Panc1 (cell line): Measurements from ENCODE around the gene GALNT9. TPM values are rescaled to one million over a fixed set of nuclear protein-coding genes. Genes with fewer than 3 reads are reported as not detected.

Experiments
- ATAC-seq: fragments of 200-7000 bp; cut with Tn5 transposase; 2 replicates; pipeline ENCODE4 v1.9.1; 2020; ENCODE audit warnings: mild to moderate bottlenecking, moderate library complexity
- BruUV-seq: library from RNA; stranded (reverse); fragments of 400-500 nt; replicated peaks from 2 replicates; lab custom pipeline; 2021; lab: Mats Ljungman, UMichigan
- CTCF ChIA-PET: fragments of 300-600 bp; sonication (Branson Sonifier 250); formaldehyde crosslinking; loops from one replicate; lab custom pipeline; 2022; ENCODE audit warnings: antibody characterized with exemption; lab: Charles Lee
- POLR2A ChIA-PET: fragments of 300-600 bp; sonication (Branson Sonifier 250); formaldehyde crosslinking; loops from one replicate; lab custom pipeline; 2022; ENCODE audit warnings: antibody characterized with exemption; lab: Charles Lee
- DNase-seq: peaks from one replicate; pipeline ENCODE4 v3.0.0-alpha.2; 2010; ENCODE audit warnings: low read depth, low spot score
- H3K27ac ChIP-seq: 2 replicates; pipeline ENCODE4 v1.5.1; 2011; ENCODE audit warnings: mild to moderate bottlenecking, low read length, inconsistent platforms
- H3K27me3 ChIP-seq: fragments of 200-500 bp; sonication (Bioruptor generic); 2 replicates; pipeline ENCODE4 v1.6.0; 2014; ENCODE audit warnings: low read length, inconsistent platforms; ENCODE audit not compliant: control insufficient read depth, insufficient read depth
- H3K36me3 ChIP-seq: fragments of 200-500 bp; sonication (Bioruptor generic); 2 replicates; pipeline ENCODE4 v1.5.1; 2014; ENCODE audit warnings: inconsistent platforms, mild to moderate bottlenecking, low read length, moderate library complexity; ENCODE audit not compliant: control insufficient read depth, insufficient read depth
- H3K4me1 ChIP-seq: 2 replicates; pipeline ENCODE4 v1.5.1; 2011; ENCODE audit warnings: inconsistent platforms, mild to moderate bottlenecking, low read length, moderate library complexity; ENCODE audit not compliant: control insufficient read depth, insufficient read depth
- H3K4me3 ChIP-seq, 2 experiments: 2 replicates each; pipeline ENCODE4 v1.5.1; 2011 to 2012; ENCODE audit warnings: low read depth in 2 of 2, low read length in 2 of 2, mild to moderate bottlenecking in 2 of 2, inconsistent platforms in 1 of 2, moderate library complexity in 1 of 2
- H3K9me3 ChIP-seq: fragments of 200-500 bp; sonication (Bioruptor generic); 2 replicates; pipeline ENCODE4 v1.5.1; 2014; ENCODE audit warnings: low read depth, mild to moderate bottlenecking, inconsistent platforms, low read length, moderate library complexity; ENCODE audit not compliant: control insufficient read depth, insufficient read depth
- CTCF ChIP-seq: fragments of 450-650 bp; IDR thresholded peaks from 2 replicates; pipeline ENCODE4 v1.5.1; 2017; ENCODE audit warnings: mild to moderate bottlenecking
- POLR2AphosphoS5 ChIP-seq: IDR thresholded peaks from 2 replicates; pipeline ENCODE4 v1.6.1; 2012; ENCODE audit warnings: mild to moderate bottlenecking, low read depth, low read length, moderate library complexity
- SIN3A ChIP-seq: IDR thresholded peaks from 2 replicates; pipeline ENCODE4 v1.6.1; 2012; ENCODE audit warnings: low read depth, mild to moderate bottlenecking, low read length, moderate library complexity, borderline replicate concordance; ENCODE audit not compliant: insufficient read depth
- TCF7L2 ChIP-seq: IDR thresholded peaks from 2 replicates; pipeline ENCODE4 v1.6.1; 2011; ENCODE audit warnings: mild to moderate bottlenecking, low read depth, low read length, inconsistent platforms
- in situ Hi-C: cut with HindIII; loops from 2 replicates; pipeline ENCODE4 v1.10.0; 2016; ENCODE audit warnings: low sequenced_read_pairs, low pct_unique_long_range_greater_than_20kb
- intact Hi-C: fragments of 100-400 bp; cut with micrococcal nuclease; formaldehyde crosslinking; loops from one replicate; pipeline ENCODE4 v1.10.0; 2022; ENCODE audit not compliant: unreplicated experiment
- total RNA-seq: library from RNA; stranded (reverse); gene quantifications from one replicate; pipeline ENCODE4 v1.2.1, GENCODE V29; 2021; ENCODE audit not compliant: unreplicated experiment
- TF ChIP-seq, protein P1 (sequence below), 2 experiments: IDR thresholded peaks; 2 replicates each; pipeline ENCODE4 v1.6.1; 2011 to 2012; ENCODE audit warnings: low read depth in 2 of 2, control low read depth in 1 of 2, low read length in 1 of 2, mild to moderate bottlenecking in 1 of 2, moderate library complexity in 1 of 2; ENCODE audit not compliant: insufficient read depth in 1 of 2

GALNT9 gene
- total RNA-seq, 1 experiment from 2014 or later, result 0.33 TPM

DNA sequence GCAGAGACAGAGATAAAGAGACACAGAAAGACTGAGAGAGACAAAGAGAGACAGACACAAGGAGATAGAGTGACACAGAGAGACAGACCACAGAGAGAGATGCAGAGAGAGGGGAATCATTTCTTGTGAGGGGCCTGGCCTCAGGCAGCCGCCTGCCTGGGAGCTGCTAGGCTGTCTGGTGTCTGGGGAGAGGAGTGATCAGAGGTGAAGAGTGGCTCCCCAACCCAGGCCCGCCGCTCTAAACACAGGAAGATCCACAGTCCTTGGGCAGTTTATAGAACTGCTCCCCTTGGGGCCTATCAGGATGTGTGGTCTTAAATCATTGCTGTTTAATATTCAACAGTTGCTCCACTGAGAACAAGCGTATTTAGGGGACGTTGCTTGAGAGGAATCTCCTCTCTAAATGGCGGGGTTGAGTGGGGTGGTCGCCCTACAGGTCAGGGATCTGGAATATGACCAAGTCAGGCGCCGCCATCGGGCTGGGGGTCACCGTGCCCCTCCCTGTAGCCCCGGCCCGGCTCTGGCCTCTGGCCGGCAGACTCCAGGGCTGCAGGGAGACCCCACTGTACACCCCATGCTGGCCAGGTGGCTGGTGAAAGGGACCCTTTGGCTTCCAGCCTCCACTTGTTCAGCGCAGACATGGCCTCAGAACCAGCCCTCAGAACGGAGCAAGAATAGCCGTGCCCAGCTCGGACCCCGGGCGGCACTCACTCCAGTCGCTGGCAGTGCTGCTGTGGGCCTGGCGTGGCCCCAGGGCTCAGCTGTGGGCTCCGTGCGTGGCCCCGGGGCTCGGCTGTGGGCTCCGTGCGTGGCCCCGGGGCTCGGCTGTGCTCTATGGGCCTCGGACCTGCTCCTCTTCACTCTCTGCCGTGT is 89.4 kb downstream of the GALNT9 start:
- Histone ChIP-seq H3K27ac (no peak overlapping the region), H3K9me3 (no peaks in the 10 kb centered on the region), H3K4me3 (no peak overlapping the region), H3K27me3 (no peaks in the 10 kb centered on the region; the same call in 1 of the 2 replicates), H3K36me3 (no peaks in the 10 kb centered on the region), H3K4me1 (no peaks in the 10 kb centered on the region)
- BruUV-seq, result no TSS peak
- CTCF ChIA-PET, result no interaction called here
- no peak for DNase-seq
- ATAC-seq, result no peak
- TF ChIP-seq, protein P1, sequence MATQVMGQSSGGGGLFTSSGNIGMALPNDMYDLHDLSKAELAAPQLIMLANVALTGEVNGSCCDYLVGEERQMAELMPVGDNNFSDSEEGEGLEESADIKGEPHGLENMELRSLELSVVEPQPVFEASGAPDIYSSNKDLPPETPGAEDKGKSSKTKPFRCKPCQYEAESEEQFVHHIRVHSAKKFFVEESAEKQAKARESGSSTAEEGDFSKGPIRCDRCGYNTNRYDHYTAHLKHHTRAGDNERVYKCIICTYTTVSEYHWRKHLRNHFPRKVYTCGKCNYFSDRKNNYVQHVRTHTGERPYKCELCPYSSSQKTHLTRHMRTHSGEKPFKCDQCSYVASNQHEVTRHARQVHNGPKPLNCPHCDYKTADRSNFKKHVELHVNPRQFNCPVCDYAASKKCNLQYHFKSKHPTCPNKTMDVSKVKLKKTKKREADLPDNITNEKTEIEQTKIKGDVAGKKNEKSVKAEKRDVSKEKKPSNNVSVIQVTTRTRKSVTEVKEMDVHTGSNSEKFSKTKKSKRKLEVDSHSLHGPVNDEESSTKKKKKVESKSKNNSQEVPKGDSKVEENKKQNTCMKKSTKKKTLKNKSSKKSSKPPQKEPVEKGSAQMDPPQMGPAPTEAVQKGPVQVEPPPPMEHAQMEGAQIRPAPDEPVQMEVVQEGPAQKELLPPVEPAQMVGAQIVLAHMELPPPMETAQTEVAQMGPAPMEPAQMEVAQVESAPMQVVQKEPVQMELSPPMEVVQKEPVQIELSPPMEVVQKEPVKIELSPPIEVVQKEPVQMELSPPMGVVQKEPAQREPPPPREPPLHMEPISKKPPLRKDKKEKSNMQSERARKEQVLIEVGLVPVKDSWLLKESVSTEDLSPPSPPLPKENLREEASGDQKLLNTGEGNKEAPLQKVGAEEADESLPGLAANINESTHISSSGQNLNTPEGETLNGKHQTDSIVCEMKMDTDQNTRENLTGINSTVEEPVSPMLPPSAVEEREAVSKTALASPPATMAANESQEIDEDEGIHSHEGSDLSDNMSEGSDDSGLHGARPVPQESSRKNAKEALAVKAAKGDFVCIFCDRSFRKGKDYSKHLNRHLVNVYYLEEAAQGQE (IDR thresholded peaks at IDR 0.05; ENCODE audit: insufficient read depth in 1 of 2, low read depth in 2 of 2, low read length in 1 of 2), result no peak
- TF ChIP-seq TCF7L2, result no peak
- TF ChIP-seq POLR2AphosphoS5, result no peak
- TF ChIP-seq SIN3A, result no peak
- no peak for TF ChIP-seq CTCF
- POLR2A ChIA-PET, result no interaction called here
- intact Hi-C loops (no loop called here), in situ Hi-C loops (no loop called here)

GRCh38 chr12:132239392-132239791 is 90.0 kb downstream of the GALNT9 start:
- H3K9me3 ChIP-seq, result no peaks in the 10 kb centered on the region
- no TSS peak for BruUV-seq
- H3K27me3 ChIP-seq, result no peaks in the 10 kb centered on the region; the same call in 1 of the 2 replicates
- in situ Hi-C loops, result no loop called here
- intact Hi-C loops, result no loop called here
- ATAC-seq (no peak), DNase-seq (no peak)
- ChIA-PET CTCF (no interaction called here), POLR2A (no interaction called here)
- no peak overlapping the region for H3K4me3 ChIP-seq
- no peaks in the 10 kb centered on the region for H3K36me3 ChIP-seq
- H3K4me1 ChIP-seq, result no peaks in the 10 kb centered on the region
- no peak overlapping the region for H3K27ac ChIP-seq
- TF ChIP-seq TCF7L2, result no peak
- TF ChIP-seq POLR2AphosphoS5, result no peak
- TF ChIP-seq SIN3A, result no peak
- TF ChIP-seq, protein P1 (IDR thresholded peaks at IDR 0.05; ENCODE audit: insufficient read depth in 1 of 2, low read depth in 2 of 2, low read length in 1 of 2), result no peak
- TF ChIP-seq CTCF, result no peak
